GM18505 (cell line): Measurements from ENCODE around the gene CIT.

Experiments
- ATAC-seq: cut with Tn5 transposase; IDR thresholded peaks from one replicate; pipeline ENCODE4 v1.9.1; 2021; ENCODE audit not compliant: unreplicated experiment
- POLR2A ChIP-seq: IDR thresholded peaks from 4 replicates; pipeline ENCODE4 v1.6.1; 2011; ENCODE audit warnings: borderline replicate concordance; ENCODE audit not compliant: insufficient read depth, insufficient read length; ENCODE audit errors: extremely low read depth

Gene CIT

GRCh38 chr12:119838826-119839600 is 38.1 kb downstream of the CIT start:
- no peak for TF ChIP-seq POLR2A
- no peak for ATAC-seq

GRCh38 chr12:119836781-119837180 is 40.3 kb downstream of the CIT start:
- no peak for TF ChIP-seq POLR2A
- no peak for ATAC-seq

GRCh38 chr12:119835068-119835467 is 42.1 kb downstream of the CIT start:
- ATAC-seq: no peak
- no peak for TF ChIP-seq POLR2A

- TF ChIP-seq POLR2A: no peak
- no peak for ATAC-seq
Measured at GRCh38 chr12:119829439-119829838, 47.7 kb downstream of the CIT start.

GRCh38 chr12:119828300-119828699 is 48.8 kb downstream of the CIT start:
- ATAC-seq: no peak
- TF ChIP-seq POLR2A: no peak

GRCh38 chr12:119827760-119828159 is 49.4 kb downstream of the CIT start:
- TF ChIP-seq POLR2A: no peak

GRCh38 chr12:119826661-119827445 is 50.3 kb downstream of the CIT start:
- TF ChIP-seq POLR2A: no peak
- no peak for ATAC-seq

More at GRCh38 chr12:119827760-119828159, 49.4 kb downstream of the CIT start:
- no peak for ATAC-seq

- TF ChIP-seq POLR2A: no peak
- ATAC-seq: no peak
Measured at GRCh38 chr12:119825262-119825661, 51.9 kb downstream of the CIT start.

GRCh38 chr12:119822046-119822445 is 55.1 kb downstream of the CIT start:
- TF ChIP-seq POLR2A: no peak
- ATAC-seq: no peak

GRCh38 chr12:119819322-119819721 is 57.8 kb downstream of the CIT start:
- no peak for TF ChIP-seq POLR2A
- ATAC-seq: no peak

GRCh38 chr12:119817546-119818343 is 59.4 kb downstream of the CIT start:
- ATAC-seq: no peak
- TF ChIP-seq POLR2A: no peak

GRCh38 chr12:119809023-119809422 is 68.1 kb downstream of the CIT start:
- ATAC-seq: no peak
- TF ChIP-seq POLR2A: no peak

- no peak for TF ChIP-seq POLR2A
- no peak for ATAC-seq
Measured at GRCh38 chr12:119808441-119808840, 68.7 kb downstream of the CIT start.
